ENCODE measurements around the gene BHLHA9. TPM values are rescaled to one million over a fixed set of nuclear protein-coding genes. Genes with fewer than 3 reads are reported as not detected.

Gene BHLHA9
- total RNA-seq, 1 experiment from 2014 or later, result not detected

- TF ChIP-seq PRDM15 (CRISPR knock-in tag; IDR thresholded peaks at IDR 0.05), result no peak
- no peak for TF ChIP-seq ZNF423 (CRISPR knock-in tag; IDR thresholded peaks at IDR 0.05)
- TF ChIP-seq SP1 (CRISPR knock-in tag; conservative IDR thresholded peaks at IDR 0.05), result no peak
- no peak for TF ChIP-seq HMGXB4 (CRISPR knock-in tag; IDR thresholded peaks at IDR 0.05)
- TF ChIP-seq FOXJ3 (CRISPR knock-in tag; IDR thresholded peaks at IDR 0.05; ENCODE audit: borderline replicate concordance), result no peak
- TF ChIP-seq FOXK1 (CRISPR knock-in tag; IDR thresholded peaks at IDR 0.05), result no peak
- no peak for TF ChIP-seq ZNF138 (CRISPR knock-in tag; conservative IDR thresholded peaks at IDR 0.05)
- TF ChIP-seq ZNF232 (CRISPR knock-in tag; IDR thresholded peaks at IDR 0.05), result no peak
- no peak for TF ChIP-seq EMX1 (CRISPR knock-in tag; IDR thresholded peaks at IDR 0.05)
- TF ChIP-seq, protein P1, sequence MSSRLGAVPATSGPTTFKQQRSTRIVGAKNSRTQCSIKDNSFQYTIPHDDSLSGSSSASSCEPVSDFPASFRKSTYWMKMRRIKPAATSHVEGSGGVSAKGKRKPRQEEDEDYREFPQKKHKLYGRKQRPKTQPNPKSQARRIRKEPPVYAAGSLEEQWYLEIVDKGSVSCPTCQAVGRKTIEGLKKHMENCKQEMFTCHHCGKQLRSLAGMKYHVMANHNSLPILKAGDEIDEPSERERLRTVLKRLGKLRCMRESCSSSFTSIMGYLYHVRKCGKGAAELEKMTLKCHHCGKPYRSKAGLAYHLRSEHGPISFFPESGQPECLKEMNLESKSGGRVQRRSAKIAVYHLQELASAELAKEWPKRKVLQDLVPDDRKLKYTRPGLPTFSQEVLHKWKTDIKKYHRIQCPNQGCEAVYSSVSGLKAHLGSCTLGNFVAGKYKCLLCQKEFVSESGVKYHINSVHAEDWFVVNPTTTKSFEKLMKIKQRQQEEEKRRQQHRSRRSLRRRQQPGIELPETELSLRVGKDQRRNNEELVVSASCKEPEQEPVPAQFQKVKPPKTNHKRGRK (CRISPR knock-in tag; IDR thresholded peaks at IDR 0.05; ENCODE audit: borderline replicate concordance), result no peak
Measured at GRCh38 chr17:1229900-1230501, 40.2 kb upstream of the BHLHA9 start (continued).

DNA sequence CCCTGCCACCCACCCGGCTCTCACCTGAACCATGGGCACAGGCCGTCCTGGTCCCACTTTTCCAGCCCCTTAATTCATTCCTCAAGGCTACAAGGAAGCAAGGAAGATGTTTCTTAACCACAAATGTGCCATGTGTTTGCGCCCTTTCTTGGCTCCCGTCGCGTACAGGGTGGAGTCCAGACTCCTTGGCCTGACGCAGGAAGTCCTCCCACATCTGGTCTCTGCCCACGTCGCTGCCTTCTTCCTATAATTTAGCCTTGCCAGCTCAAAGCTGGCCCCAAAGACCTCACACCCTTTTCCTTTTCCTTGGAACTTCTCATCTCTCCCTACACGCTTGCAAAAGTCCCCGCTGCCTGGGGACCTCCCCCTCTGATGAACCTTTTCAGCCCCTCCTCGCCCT is 38.8 kb upstream of the BHLHA9 start:
- TF ChIP-seq CTCF (IDR thresholded peaks at IDR 0.05) (no peak), ZNF138 (CRISPR knock-in tag; conservative IDR thresholded peaks at IDR 0.05) (no peak), OVOL2 (CRISPR knock-in tag; IDR thresholded peaks at IDR 0.05; ENCODE audit: borderline replicate concordance) (no peak)
- ChIA-PET POLR2A (no interaction called here), CTCF (no interaction called here)
- no peak for DNase-seq (ENCODE audit: low spot score)
- no peak for ATAC-seq
- H3K4me1 Mint-ChIP-seq, result peaks cover 8% of the 10 kb centered on the region
- peaks cover 63% of the 10 kb centered on the region for H3K27me3 Mint-ChIP-seq (ENCODE audit: low read depth)
- no peak overlapping the region; the same call in 1 of the 2 replicates for H3K4me3 Mint-ChIP-seq
- H3K27ac Mint-ChIP-seq, result no peak overlapping the region
- no peaks in the 10 kb centered on the region for H3K9me3 Mint-ChIP-seq
- H3K36me3 Mint-ChIP-seq, result peaks cover 2% of the 10 kb centered on the region; the same call in 1 of the 2 replicates

DNA sequence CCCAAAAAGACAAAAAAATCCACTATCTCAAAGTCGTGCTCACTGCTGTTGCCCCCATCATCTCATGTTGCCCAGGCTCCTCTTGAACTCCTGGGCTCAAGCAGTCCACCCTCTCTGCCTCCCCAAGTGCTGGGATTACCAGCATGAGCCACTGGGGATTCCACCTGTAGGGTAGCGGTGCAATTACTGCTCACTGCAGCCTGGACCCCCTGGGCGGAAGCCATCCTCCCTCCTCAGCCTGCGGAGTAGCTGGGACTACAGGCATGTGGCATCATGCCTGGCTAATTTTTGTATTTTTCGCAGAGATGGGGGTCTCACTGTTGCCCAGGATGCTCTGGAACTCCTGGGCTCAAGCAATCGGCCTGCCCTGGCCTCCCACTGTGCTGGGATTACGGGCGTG is 37.9 kb upstream of the BHLHA9 start:
- ATAC-seq, result no peak
- Mint-ChIP-seq H3K36me3 (peaks cover 2% of the 10 kb centered on the region; the same call in 1 of the 2 replicates), H3K27ac (no peak overlapping the region), H3K4me1 (peaks cover 8% of the 10 kb centered on the region), H3K4me3 (no peak overlapping the region), H3K9me3 (no peaks in the 10 kb centered on the region), H3K27me3 (ENCODE audit: low read depth) (peaks cover 54% of the 10 kb centered on the region)
- ChIA-PET POLR2A (no interaction called here), CTCF (interaction anchor here (0.6 kb wide), 1 partner anchor 24 kb away, joined by 3 read pairs; no protein-coding TSS in a partner anchor)
- DNase-seq (ENCODE audit: low spot score), result no peak
- no peak for TF ChIP-seq ELF4 (CRISPR knock-in tag; IDR thresholded peaks at IDR 0.05; ENCODE audit: low read depth)
- TF ChIP-seq CBFB (CRISPR knock-in tag; IDR thresholded peaks at IDR 0.05; ENCODE audit: low read depth), result no peak
- no peak for TF ChIP-seq ZNF396 (CRISPR knock-in tag; IDR thresholded peaks at IDR 0.05; ENCODE audit: borderline replicate concordance)
- TF ChIP-seq GRHL2 (CRISPR knock-in tag; IDR thresholded peaks at IDR 0.05; ENCODE audit: insufficient replicate concordance, severe bottlenecking), result no peak
- no peak for TF ChIP-seq TEAD4 (CRISPR knock-in tag; IDR thresholded peaks at IDR 0.05)
- TF ChIP-seq ZNF219 (CRISPR knock-in tag; IDR thresholded peaks at IDR 0.05; ENCODE audit: borderline replicate concordance), result no peak
- TF ChIP-seq, protein P2, sequence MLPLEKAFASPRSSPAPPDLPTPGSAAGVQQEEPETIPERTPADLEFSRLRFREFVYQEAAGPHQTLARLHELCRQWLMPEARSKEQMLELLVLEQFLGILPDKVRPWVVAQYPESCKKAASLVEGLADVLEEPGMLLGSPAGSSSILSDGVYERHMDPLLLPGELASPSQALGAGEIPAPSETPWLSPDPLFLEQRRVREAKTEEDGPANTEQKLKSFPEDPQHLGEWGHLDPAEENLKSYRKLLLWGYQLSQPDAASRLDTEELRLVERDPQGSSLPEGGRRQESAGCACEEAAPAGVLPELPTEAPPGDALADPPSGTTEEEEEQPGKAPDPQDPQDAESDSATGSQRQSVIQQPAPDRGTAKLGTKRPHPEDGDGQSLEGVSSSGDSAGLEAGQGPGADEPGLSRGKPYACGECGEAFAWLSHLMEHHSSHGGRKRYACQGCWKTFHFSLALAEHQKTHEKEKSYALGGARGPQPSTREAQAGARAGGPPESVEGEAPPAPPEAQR (CRISPR knock-in tag; IDR thresholded peaks at IDR 0.05), result no peak
- no peak for TF ChIP-seq ATF3 (CRISPR knock-in tag; conservative IDR thresholded peaks at IDR 0.05)
- TF ChIP-seq TCF7 (CRISPR knock-in tag; IDR thresholded peaks at IDR 0.05; ENCODE audit: low read depth), result no peak
- TF ChIP-seq, protein P3, sequence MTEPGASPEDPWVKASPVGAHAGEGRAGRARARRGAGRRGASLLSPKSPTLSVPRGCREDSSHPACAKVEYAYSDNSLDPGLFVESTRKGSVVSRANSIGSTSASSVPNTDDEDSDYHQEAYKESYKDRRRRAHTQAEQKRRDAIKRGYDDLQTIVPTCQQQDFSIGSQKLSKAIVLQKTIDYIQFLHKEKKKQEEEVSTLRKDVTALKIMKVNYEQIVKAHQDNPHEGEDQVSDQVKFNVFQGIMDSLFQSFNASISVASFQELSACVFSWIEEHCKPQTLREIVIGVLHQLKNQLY (CRISPR knock-in tag; IDR thresholded peaks at IDR 0.05), result no peak
- no peak for TF ChIP-seq NFATC4 (CRISPR knock-in tag; IDR thresholded peaks at IDR 0.05)

Measured in WTC11 (cell line).